ENCODE measurements around the gene ATL2. TPM values are rescaled to one million over a fixed set of nuclear protein-coding genes. Genes with fewer than 3 reads are reported as not detected.
"Not testable (repeated sequence)": the region's sequence is repeated elsewhere in the genome, so short reads cannot be mapped to it uniquely, and the experiment has no call there.

ATL2 gene
- total RNA-seq, result 10 to 100 TPM; 47.9 to 51.9 TPM

DNA sequence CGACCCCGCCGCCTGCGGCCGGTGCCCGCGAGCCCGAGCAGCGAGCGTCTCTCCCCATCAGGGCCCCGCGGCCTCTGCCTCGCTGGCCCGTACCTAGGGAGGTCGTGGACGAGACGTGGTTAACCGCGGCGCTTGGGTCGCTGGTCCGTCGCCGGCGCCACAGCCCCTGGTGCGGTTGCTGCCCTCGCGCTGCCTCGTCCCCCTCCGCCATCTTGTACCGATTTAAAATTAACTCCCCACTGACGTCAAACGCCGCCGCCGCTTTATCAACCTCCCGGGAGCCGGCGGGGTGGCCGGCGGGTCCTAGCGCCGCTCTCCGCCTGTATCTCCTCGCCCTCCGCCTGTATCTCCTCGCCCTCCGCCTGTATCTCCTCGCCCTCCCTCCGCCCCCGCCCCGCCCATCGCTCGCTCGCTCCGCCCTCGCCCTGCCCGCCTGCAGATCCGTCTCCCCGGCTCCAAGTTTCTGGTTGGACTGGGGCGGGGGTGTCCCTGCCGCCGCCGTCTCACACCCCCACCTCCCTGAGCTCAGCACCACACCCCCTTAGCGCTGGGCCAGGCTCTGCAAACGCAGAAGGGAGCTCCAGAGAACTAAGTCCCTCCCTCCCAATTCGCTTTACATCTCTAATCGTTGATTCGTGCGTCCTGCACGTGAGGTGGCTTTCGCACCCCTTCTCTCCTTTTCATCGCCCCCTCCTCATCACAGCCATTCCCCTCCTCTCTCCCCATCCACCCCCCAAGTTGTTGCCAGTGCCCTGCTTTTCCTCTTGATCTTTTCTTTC is at the start of gene ATL2:
ATL2 (minus strand) TSS at position 224 of the 779 bp plus-strand sequence; CDS start at position 211, 13 bp downstream.
- ChIA-PET CTCF (interaction anchor here (0.9 to 3.3 kb wide), 8 partner anchors 9 to 131 kb away, joined by 3 to 29 read pairs (median 8); no protein-coding TSS in a partner anchor), POLR2A (interaction anchor here (0.6 to 3.4 kb wide), 21 partner anchors 8 to 452 kb away, joined by 3 to 27 read pairs (median 5); partner anchors contain the start of genes RMDN2 and SRSF7)
- H3K27ac Mint-ChIP-seq, result peak within 1 kb of the TSS; percentile 83
- H3K27me3 Mint-ChIP-seq, result peaks cover 1% of the 10 kb centered on the region
- H3K4me1 Mint-ChIP-seq, result peaks cover 51% of the 10 kb centered on the region
- DNase-seq, result peak; percentile 96
- H3K9me3 Mint-ChIP-seq, result no peaks in the 10 kb centered on the region
- H3K4me3 Mint-ChIP-seq, result peak within 1 kb of the TSS; percentile 88
- peaks cover 7% of the 10 kb centered on the region for H3K36me3 Mint-ChIP-seq (ENCODE audit: low read depth)

DNA sequence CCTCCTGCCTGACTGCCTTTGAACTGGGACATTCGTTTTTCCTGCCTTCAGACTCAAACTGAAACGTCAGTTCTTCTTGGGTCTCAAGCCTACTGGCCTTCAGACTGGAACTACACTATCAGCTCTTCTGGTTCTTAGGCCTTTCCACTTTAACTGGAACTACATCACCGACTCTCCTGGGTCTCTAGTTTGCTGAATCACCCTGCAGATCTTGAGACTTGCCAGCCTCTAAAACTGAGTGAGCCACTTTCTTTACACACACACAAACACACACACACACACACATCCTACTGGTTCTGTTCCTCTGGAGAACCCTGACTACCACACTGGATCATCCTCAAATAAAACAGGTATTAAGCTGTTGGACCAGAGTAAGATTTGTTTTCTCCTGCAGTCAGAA is 46.7 kb upstream of the ATL2 start:
- Mint-ChIP-seq H3K9me3 (peaks cover 3% of the 10 kb centered on the region), H3K27ac (no peak overlapping the region), H3K27me3 (peaks cover 19% of the 10 kb centered on the region), H3K36me3 (ENCODE audit: low read depth) (no peaks in the 10 kb centered on the region), H3K4me1 (no peaks in the 10 kb centered on the region), H3K4me3 (no peak overlapping the region)
- no peak for DNase-seq
- ChIA-PET CTCF (no interaction called here), POLR2A (no interaction called here)

DNA sequence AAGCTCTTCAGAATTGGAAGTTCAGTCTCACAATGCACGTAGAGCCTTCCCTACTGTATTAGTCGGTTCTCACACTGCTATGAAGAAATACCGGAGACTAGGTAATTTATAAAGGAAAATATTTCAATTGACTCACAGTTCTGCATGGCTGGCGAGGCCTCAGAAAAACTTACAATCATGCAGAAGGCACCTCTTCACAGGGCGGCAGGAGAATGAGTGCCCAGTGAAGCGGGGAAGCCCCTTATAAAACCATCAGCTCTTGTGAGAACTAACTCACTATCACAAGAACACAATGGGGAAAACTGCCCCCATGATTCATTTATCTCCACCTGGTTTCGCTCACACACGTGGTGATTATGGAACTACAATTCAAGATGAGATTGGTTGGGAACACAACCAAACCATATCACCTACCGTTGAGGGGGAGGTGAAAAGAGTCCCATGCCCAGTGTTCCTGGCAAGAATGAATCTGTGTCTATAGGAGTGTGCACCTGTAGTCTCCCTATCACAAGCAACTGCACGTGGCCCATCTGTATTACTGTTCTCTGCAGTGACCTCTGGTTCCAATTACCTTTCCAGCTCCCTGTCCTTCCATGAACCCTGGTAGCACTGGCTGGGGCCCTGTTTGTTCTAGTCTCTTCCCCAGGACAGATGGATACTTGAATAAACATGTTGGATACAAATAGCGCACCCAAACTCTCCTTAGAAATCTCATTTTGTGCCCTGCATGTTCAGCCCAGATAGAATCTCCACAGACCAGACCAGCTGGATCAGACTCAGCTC is 44.4 kb upstream of the ATL2 start:
- Mint-ChIP-seq H3K4me1 (no peaks in the 10 kb centered on the region), H3K27ac (no peak overlapping the region), H3K27me3 (peaks cover 14% of the 10 kb centered on the region), H3K4me3 (no peak overlapping the region), H3K36me3 (ENCODE audit: low read depth) (no peaks in the 10 kb centered on the region), H3K9me3 (peaks cover 3% of the 10 kb centered on the region)
- DNase-seq, result no peak
- ChIA-PET CTCF (interaction anchor here (0.6 kb wide), 1 partner anchor 127 kb away, joined by 3 read pairs; no protein-coding TSS in a partner anchor), POLR2A (no interaction called here)

DNA sequence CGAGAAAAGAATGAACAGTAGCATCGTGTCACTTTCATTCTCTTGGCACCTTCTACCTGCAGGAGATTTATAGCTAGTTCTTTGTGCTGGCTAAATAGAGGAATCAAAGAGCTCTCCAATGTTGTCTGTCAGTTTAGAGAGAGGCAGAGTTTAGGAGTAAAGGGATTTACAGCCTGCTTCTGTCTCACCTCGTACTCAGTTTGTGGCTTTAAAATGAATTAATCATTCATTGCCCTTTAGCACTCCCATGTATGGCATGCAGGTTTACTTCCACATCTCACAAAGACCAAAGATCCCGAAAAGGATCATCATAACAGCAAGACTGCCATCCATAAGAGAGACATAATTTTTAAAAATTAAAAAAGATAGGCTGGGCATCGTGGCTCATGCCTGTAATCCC is 42.4 kb upstream of the ATL2 start:
- Mint-ChIP-seq H3K36me3 (ENCODE audit: low read depth) (no peaks in the 10 kb centered on the region), H3K27me3 (peaks cover 8% of the 10 kb centered on the region), H3K27ac (no peak overlapping the region), H3K9me3 (peaks cover 3% of the 10 kb centered on the region), H3K4me1 (no peaks in the 10 kb centered on the region), H3K4me3 (no peak overlapping the region)
- ChIA-PET POLR2A (no interaction called here), CTCF (no interaction called here)
- no peak for DNase-seq

DNA sequence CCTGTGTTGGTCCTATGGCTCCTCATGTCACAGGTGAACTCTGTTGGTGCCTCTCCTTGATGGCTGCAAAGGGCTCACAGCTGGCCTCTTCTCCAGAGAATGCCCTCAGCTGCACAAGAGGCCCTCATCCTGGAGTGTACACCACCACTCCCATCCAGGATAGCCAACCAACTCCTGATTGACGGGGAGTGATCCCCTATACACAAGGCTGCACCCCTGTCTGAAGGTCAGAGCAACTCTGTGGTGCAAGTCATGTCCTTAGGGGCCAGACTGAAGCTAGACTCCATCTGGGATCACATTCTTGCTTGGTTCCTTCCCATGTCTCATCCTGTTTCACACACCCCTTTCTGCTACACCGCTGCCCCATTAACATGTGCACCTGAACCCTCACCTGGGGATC is 41.7 kb upstream of the ATL2 start:
- H3K36me3 Mint-ChIP-seq (ENCODE audit: low read depth), result no peaks in the 10 kb centered on the region
- H3K4me3 Mint-ChIP-seq, result no peak overlapping the region
- H3K27me3 Mint-ChIP-seq, result peaks cover 5% of the 10 kb centered on the region
- H3K9me3 Mint-ChIP-seq, result peaks cover 7% of the 10 kb centered on the region
- POLR2A ChIA-PET, result no interaction called here
- DNase-seq, result no peak
- no peaks in the 10 kb centered on the region for H3K4me1 Mint-ChIP-seq
- no peak overlapping the region for H3K27ac Mint-ChIP-seq
- CTCF ChIA-PET, result interaction anchor here (0.9 kb wide), 1 partner anchor 90 kb away, joined by 3 read pairs; no protein-coding TSS in a partner anchor

DNA sequence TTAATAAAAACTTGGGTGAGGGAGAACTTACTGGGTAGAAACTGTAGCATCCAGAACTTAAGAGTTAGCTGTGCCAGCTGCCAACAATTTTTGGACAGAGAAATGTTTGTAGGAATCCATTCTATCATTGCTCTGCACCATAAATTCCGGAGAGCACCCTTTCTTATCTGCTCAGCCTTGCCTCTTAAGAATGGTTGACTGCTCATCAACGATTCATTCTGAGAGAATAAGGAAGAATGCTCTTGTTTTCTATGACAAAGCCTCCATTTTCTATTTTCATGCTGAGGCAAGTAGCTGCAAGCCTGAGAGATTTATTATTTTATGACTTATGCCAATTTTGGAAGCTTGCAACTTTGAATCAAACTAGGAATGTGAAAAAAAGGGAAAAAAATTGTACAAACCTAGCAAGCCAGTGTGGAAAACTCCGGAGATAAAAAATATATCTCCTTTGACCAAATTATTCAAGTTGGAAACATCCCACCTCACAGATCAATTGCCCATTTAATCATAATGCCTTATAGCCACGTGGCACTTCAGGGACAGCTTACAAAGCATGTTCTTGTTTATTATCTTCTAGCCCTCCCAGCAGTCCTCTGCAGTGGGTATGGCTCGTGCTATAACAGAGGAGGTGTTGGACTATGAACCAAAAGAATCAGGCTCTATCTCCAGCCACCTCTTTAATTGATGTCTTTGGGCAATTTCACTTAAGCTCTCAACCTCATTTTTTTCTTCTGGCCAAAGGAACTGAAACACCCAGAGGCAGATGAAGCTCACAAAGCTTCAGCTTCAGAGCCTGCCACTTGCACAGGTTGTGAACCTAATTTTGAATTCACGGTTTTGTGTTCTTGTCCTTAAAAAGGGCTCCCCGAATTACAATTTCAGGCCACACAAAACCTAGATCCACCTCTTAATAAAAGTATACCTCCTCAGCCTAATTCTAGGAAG is 40.9 kb upstream of the ATL2 start:
- Mint-ChIP-seq H3K4me3 (no peak overlapping the region), H3K27ac (no peak overlapping the region), H3K9me3 (peaks cover 9% of the 10 kb centered on the region), H3K36me3 (ENCODE audit: low read depth) (peaks cover 3% of the 10 kb centered on the region), H3K27me3 (peaks cover 5% of the 10 kb centered on the region), H3K4me1 (no peaks in the 10 kb centered on the region)
- no peak for DNase-seq
- CTCF ChIA-PET, result interaction anchor here (0.5 to 0.9 kb wide), 2 partner anchors 19 to 90 kb away, joined by 3 to 4 read pairs; no protein-coding TSS in a partner anchor
- POLR2A ChIA-PET, result no interaction called here

DNA sequence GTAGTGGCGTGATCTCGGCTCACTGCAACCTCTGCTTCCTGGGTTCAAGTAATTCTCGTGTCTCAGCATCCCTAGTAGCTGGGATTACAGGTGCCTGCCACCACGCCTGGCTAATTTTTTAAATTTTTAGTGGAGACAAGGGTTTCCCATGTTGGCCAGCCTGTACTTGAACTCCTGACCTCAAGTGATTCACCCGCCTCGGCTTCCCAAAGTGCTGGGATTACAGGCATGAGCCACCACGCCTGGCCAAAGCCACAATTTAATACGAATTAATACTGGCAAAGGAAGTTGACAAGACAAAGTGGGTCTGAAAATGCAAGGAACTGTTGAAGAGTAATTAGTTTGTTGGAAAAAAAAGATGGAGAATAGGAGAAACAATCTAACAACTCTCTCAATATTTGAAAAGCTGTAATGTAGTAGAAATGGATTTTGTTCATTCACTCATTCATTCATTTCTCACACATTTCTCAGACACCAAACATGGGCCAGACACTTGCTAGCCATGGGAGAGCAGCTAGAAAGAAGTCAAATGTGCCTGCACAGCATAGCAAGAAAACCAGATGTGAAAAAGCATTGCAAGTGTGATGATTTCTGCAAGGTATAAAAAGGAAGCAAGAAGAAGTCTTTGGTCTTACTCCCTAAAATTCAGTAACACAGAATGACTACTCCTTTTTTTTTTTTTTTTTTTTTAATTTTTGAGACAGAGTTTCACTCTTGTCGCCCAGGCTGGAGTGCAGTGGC is 39.4 kb upstream of the ATL2 start:
- ChIA-PET POLR2A (no interaction called here), CTCF (no interaction called here)
- DNase-seq, result no peak
- Mint-ChIP-seq H3K36me3 (ENCODE audit: low read depth) (peaks cover 9% of the 10 kb centered on the region), H3K27me3 (peaks cover 5% of the 10 kb centered on the region), H3K4me3 (no peak overlapping the region), H3K4me1 (no peaks in the 10 kb centered on the region), H3K27ac (no peak overlapping the region), H3K9me3 (peaks cover 21% of the 10 kb centered on the region)

DNA sequence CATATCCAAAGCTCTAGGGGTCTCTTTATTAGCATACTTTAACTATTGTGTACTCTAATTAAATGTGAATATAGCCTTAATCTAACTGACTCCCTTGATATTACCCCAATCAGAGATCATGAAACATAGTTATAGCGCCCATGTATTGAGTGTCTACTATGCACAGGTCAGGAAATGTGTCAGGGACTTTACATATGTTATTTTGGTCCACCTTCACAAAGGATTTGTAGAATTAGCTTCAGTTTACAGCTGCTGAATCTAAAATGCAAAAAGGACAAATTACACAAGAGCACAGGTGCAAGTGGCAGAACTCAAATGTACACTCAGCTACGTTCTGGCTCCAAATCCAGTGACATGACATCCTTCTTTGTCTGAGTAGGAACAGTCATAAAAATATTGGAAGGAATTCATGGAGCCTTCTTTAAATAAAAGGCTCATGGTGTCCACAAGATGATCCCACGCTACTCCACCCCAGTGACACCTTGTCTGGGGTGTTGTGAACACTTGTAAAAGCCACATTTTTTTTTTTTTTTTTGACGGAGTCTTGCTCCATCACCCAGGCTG is 38.7 kb upstream of the ATL2 start:
- ChIA-PET POLR2A (no interaction called here), CTCF (interaction anchor here (0.5 kb wide), 1 partner anchor 501 kb away, joined by 3 read pairs; no protein-coding TSS in a partner anchor)
- peaks cover 9% of the 10 kb centered on the region for H3K36me3 Mint-ChIP-seq (ENCODE audit: low read depth)
- peaks cover 5% of the 10 kb centered on the region for H3K27me3 Mint-ChIP-seq
- H3K4me3 Mint-ChIP-seq, result no peak overlapping the region
- H3K27ac Mint-ChIP-seq, result no peak overlapping the region
- DNase-seq, result no peak
- H3K9me3 Mint-ChIP-seq, result peaks cover 17% of the 10 kb centered on the region
- H3K4me1 Mint-ChIP-seq, result no peaks in the 10 kb centered on the region

DNA sequence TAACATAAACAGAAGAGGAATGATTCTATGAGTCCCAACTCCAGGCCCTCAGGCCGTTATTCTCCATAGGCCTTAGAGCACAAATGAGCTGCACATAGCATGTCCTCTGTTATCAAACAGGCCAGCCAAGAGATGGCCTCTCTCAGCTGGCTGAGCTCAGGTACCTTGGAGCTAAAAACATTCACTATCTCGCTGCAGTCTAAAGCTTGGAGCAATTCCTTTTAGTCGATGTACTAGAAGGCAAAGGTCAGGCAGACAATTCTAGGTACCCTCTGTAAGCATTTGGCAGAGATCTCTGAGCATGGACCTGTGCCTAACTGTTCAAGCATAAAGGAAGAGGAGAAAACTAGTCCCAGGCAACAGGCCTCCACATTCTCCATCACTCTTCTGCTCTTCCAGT is 38.0 kb upstream of the ATL2 start:
- Mint-ChIP-seq H3K4me1 (no peaks in the 10 kb centered on the region), H3K27ac (no peak overlapping the region), H3K36me3 (ENCODE audit: low read depth) (peaks cover 9% of the 10 kb centered on the region), H3K9me3 (peaks cover 17% of the 10 kb centered on the region), H3K4me3 (no peak overlapping the region), H3K27me3 (peaks cover 5% of the 10 kb centered on the region)
- ChIA-PET CTCF (interaction anchor here (0.5 kb wide), 1 partner anchor 500 kb away, joined by 3 read pairs; no protein-coding TSS in a partner anchor), POLR2A (no interaction called here)
- DNase-seq, result no peak

DNA sequence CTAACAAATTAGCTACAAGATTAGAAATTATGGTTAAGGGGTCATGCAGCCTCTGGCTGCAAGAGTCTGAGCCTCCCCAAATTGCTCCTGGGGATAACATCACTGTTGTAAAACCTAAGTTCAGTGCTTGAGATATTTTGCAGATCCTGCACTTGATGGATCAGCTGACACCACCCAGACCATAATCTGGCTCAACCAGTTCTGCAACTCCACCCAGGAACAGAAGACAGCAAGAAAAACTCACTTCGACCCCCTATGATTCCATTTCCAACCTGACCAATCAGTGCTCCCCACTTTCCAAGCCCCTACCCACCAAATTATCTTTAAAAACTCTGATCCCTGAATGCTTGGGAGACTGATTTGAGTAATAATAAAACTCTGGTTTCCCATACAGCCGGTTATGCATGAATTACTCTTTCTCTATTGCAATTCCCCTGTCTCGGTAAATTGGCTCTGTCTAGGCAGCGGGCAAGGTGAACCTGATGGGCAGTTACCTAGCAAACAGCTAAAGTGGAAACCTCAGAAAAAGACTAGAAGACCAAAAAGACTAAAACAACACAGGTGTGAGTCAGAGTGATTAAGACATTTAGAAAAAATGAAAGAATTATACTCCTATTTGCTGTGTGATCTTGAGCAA is 35.3 kb upstream of the ATL2 start:
- H3K36me3 Mint-ChIP-seq (ENCODE audit: low read depth); H3K4me1 Mint-ChIP-seq: not testable (repeated sequence)

DNA sequence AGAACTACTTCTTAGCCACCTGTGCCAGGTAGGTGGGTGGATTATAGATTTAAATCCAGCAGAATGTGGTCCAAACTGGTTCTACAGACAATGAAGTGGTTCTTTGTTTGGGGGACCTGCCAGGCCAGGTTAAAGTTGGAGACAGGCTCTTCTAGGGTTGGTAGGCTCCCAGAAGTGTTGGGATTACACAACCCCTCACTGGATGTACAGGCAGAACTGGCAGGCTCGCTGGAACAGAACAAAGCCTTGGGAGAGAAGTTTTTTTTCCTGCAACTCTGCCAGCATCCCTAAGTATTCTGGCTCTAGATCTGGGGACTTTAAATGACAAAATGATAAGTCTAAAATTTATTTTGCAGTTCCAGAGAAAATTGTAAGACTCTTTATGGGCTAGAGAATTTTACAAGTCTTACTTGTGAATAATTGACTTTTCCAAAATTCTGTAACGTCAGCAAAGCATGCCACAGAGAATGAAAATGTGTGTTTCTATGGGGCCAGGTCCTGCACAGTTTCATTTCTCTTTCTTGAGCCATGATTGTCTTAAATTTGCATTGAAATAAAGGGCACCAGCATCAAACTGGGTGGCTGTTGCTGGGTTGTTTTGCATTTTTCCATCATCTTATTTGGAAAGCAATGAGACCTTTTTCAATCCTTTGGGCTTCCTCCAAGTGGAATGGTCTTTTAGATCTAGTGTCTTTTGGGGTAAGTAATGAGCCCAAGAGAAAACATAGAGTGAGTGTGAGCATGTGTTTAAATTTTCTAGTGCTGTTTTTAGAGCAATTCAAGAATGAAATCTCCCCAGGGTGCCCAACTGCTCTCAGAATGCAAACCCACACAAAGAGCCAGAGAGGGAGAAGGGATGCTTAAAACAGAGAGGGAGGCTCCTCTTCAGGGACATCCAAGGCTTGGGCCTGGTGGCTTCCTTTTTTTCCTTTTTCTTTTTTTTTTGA is 32.4 kb upstream of the ATL2 start:
- Mint-ChIP-seq H3K4me3 (no peak overlapping the region), H3K4me1 (no peaks in the 10 kb centered on the region), H3K27ac (no peak overlapping the region), H3K9me3 (peaks cover 17% of the 10 kb centered on the region), H3K36me3 (ENCODE audit: low read depth) (peaks cover 9% of the 10 kb centered on the region), H3K27me3 (peaks cover 4% of the 10 kb centered on the region)
- no peak for DNase-seq
- CTCF ChIA-PET, result no interaction called here
- POLR2A ChIA-PET, result no interaction called here

More for the DNA sequence above, 35.3 kb upstream of the ATL2 start:
- CTCF ChIA-PET, result interaction anchor here (0.9 kb wide), 1 partner anchor 97 kb away, joined by 3 read pairs; no protein-coding TSS in a partner anchor
- DNase-seq, H3K27me3 Mint-ChIP-seq, H3K4me3 Mint-ChIP-seq, POLR2A ChIA-PET, H3K27ac Mint-ChIP-seq: not testable (repeated sequence)
- H3K9me3 Mint-ChIP-seq, result peaks cover 17% of the 10 kb centered on the region
